Measurements from ENCODE around the gene SORCS2. TPM values are rescaled to one million over a fixed set of nuclear protein-coding genes. Genes with fewer than 3 reads are reported as not detected.
"Not testable (repeated sequence)": the region's sequence is repeated elsewhere in the genome, so short reads cannot be mapped to it uniquely, and the experiment has no call there.

SORCS2 gene
- total RNA-seq, 1 experiment from 2014 or later = not detected

DNA sequence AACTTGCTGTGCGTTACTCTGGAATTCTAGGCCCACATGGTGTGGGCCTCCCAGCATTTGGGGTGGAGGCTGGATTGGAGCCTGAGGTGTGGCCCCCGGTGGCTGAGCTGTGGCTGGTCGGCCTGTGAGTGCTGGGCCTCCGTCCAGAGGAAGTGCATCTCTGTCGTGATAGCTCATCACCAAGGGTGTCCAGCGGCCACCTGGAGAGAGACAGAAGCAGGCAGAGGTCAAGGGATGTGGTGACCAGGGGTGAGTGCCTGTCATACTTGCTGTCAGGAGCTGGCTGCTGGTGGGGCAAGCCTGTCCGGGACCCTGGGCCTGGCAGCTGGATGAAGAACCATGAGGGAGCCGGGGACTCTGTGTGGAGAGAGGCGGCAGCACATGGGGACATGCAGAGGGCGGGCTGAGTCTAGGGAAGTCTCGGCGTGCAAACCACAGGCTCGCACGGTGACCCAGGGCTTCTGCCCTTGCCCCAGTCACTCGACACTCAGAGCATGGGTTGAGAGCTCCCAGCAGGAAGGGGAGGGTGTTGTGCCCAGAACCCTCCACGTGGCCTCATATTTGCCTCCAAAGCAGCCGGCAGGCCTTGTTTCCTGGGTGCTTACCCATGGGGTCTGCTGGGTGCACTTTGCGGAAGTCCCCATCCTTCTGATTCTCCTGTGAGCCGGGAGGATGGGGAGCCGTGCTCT lies 6.2 kb downstream of the SORCS2 start:
- DNase-seq (ENCODE audit: extremely low read depth, low read depth) = no peak

DNA sequence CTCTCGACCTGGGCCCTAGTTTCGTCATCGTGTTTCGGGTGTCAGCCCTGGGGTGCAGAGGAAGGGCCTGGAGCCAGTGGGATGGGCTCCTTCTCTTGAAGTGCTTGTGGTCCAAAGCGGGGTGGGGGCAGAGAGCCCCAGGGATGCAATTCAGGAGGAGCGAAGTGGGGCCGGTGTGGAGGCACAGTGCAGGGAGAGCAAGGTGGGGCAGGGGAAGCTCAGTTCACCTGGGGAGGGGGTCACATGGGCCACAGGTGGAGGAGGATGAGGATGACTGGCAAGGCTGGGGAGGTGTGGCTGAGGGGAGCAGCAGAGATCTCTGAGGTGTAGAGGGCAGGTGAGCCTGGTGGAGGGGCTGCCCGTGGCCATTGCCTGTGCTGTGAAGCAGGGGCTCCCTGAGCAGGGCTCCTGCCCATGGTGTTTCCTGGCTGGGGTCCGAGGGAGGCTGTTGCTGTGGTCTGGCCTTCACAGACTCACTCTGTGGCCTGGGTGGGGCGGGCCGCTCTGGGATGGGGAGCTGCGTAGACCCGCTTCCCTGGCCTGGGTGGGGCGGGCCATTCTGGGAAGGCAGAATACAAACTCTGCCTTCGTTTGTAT lies 6.9 kb downstream of the SORCS2 start:
- DNase-seq (ENCODE audit: extremely low read depth, low read depth) = no peak

DNA sequence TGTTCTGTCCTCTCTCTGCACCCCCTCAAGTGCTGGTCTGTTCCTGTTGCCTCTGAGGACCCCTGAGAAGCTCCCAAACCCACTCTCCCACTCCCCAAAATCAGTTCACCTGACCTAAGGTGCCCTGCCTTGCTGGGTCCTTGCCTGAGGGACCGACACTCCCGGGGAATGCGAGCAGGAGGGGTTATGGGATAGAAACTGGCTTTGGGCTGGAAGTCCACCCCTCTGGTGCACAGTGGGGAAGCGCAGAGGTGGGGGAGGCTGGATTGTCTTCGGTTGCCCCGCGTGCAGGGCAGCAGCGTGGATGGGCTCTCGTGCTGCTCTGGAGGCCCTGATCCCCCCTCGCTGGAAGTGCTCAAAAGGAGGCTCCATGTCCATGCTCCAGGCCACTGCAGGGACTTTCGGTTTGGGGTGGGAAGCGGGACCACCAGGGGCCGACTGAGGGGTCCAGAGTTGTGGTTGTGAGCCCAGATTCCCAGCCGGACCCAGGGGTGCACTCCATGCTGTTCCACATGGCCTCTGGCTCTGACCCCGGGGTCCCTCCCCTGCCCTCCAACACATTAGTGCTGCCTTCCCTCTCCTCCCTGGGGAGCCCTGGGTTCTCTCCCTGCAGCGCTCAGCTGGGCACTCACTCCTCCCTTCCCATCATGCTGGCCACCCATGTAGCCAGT lies 7.6 kb downstream of the SORCS2 start:
- DNase-seq (ENCODE audit: extremely low read depth, low read depth) = no peak

DNA sequence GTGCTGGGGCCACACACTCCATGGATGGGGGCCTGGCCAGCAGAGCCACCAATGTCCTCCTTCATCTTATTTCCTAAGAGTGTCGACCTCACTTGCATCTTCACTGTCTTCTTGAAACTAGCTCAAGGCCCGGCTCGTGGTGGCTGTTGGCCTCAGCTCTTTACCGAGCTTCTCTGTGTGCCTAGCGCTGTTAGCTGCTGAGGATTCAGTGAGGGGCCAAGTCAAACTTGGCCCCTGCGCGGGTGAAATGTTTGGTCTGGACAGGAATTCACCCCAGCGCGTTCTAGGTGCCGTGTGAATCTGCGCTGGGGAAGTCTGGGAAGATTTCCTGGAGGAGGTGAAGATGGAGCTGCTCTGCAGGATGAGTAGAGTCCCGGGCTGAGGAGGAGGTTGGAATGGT lies 8.5 kb downstream of the SORCS2 start:
- DNase-seq (ENCODE audit: extremely low read depth, low read depth) = no peak

DNA sequence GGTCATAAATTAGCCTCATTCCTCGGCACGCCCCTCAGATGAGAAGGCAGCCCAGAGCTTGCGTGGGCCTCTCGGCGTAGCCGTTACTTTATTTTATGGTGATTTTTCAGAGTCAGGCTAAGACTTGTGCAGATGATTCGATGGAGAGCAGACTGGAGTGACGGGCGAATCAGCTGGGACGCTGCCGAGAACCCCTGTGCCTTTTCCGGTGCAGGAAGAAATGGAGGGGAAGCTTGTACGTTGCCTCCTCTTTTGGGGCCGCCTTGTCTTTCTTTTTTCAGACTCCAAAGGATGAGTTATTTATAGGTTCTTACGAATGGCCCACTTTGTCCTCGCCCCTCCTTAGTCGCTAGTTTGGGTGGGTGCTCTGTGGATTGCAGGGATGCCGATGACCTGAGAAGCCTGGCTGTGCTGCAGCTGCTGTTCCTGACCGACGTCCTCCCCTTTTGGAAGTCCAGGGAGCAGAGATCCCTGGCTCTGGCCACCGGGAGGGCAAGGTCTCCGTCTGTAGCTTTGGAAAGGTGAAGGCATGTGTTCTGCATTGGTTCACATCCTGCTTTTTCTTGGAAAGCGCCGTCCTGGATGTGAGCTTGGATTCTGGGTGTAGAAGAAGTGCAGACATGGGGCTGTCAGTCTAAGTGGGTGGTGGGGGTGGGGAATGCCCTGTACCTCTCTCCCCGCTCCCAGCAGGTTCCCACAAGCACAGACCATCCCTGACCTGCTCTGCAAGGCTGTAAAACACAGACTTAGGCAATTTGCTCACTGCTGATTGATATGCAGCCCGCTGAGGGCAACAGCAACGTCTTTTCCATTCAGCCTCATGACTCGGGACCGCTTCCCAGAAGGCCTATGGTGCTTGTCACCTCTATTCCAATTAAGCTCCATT lies 9.3 kb downstream of the SORCS2 start:
- DNase-seq (ENCODE audit: extremely low read depth, low read depth) = no peak

DNA sequence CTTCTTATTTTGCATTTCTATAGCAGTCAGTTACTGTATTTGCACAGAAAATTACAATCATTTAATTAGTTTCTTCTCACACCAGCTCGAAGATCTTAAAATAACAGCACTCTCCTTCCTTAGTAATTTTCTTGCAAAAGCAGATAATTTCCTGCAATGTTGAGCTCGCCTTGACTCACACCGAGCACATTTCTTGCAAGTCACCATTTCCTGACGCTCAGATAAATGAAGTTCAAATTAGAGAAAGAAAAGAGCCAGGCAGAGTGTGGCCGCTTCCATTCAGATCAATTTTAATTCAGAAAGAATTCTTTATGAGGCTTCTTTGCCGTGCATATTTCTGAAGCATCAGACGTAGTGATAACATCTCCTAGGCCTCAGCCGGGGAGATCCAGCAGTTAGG lies 10.1 kb downstream of the SORCS2 start:
- DNase-seq (ENCODE audit: extremely low read depth, low read depth) = no peak

DNA sequence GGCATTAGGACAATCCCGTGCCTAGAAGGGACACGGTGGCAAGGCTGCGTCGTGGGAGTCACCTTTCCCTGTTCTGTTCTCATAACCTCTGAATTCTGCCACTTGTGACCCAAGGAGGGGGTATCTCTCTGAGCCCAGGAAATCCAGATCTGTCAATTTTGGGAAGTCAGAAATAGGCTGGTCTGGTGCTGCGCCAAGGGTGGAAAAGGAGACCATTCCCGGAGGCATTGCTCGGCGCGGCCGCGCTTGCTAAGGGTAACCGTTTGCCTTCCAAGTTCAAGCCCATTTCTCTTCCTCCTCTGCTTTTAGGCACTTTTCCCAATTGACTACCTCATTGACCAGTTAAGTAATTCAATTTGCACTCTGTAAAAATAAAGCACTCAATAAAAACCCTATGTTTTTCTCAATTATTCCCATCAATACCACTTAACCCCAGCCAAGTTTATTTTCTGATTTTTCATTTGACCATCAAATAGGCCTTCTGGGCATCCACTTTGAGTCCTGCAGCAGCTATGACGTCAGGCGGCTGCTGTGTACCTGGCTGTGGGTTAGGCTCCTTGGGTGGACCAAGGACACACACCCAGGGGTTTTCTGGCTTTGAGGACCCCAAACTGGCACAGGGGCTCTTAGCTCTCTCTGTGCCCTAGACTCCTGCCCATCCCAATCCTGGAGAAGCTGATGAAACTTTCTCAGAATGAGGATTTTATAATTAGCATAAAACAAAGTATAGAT lies 12.5 kb downstream of the SORCS2 start:
- no peak for DNase-seq (ENCODE audit: extremely low read depth, low read depth)

DNA sequence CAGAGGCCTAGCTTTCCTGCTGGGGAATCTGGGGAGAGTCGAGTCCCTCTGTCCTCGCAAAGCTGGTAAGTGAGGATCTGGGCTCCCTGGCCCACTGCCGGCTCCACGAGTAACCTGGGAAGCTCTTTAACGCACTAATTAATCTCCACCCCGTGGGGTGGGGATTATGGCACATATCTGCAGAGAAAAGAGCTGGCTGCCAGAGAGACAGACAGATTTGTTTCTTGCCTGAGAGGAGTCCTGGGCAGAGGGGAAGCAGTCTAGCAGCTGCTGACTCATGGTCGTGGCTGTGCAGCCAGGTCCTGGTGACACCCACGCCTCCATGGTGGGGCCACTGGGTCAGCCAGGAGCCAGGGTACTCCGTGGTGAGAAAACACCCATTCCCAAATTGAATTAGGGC lies 14.0 kb downstream of the SORCS2 start:
- DNase-seq (ENCODE audit: extremely low read depth, low read depth) = no peak

DNA sequence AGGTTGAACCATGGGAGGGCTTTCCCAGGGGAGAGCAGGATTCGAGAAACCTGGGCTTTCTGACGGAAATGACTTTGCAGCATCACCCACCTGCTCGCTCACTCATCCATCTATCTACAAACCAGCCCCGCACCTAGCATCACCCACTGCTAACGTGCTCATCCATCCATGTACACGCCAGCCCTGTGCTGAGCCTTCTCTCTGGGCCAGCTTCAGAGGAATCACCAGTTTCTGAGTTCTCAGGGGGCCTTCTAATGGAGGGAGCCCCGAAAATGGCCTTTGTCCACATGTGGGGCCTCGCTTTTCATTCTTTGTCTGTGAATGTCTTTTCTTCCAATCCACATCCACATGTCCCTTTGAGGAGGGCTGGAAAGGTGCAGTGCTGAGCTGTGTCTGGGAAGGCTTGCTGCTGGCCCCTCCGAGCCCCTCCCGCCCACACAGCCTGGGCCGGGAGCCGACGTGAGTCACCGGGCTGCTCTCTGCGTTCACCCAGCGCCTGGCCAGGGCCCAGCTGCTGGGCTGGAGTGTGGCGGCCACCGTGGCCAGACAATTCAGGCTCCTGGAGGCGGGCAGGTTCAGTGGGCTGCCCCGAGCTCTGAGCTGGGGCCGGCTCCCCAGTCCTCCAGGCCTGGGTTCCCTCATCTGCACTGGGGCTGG lies 14.7 kb downstream of the SORCS2 start:
- DNase-seq (ENCODE audit: extremely low read depth, low read depth) = no peak

DNA sequence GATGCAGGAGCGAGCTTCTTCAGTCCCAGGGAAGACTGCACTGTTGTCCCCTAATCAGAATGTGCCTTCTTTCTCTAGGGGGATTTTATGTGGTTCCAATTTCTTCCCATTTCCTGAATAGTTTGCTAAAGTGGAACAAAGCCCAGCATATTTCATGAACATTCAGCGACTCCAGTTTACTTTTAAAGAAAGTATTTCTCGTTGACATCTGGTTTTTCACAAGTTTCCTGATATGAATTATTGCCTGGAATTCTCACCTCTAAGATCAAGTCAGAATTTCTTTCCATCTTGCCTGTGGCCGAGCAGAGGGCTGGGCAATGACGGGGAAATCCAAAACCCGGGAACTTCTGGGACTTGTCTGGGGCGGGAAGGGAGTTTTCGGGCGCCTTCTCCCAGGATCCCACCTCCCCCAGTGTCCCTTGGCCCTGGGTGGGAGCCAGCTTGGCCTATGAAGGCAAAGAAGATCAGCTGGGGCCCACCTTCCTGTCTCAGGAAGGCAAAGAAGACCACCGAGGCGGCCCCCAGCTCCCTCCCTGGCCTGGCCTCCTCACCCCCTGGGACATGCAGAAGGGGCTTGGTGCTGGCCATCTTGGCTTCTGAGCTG lies 15.4 kb downstream of the SORCS2 start:
- no peak for DNase-seq (ENCODE audit: extremely low read depth, low read depth)

DNA sequence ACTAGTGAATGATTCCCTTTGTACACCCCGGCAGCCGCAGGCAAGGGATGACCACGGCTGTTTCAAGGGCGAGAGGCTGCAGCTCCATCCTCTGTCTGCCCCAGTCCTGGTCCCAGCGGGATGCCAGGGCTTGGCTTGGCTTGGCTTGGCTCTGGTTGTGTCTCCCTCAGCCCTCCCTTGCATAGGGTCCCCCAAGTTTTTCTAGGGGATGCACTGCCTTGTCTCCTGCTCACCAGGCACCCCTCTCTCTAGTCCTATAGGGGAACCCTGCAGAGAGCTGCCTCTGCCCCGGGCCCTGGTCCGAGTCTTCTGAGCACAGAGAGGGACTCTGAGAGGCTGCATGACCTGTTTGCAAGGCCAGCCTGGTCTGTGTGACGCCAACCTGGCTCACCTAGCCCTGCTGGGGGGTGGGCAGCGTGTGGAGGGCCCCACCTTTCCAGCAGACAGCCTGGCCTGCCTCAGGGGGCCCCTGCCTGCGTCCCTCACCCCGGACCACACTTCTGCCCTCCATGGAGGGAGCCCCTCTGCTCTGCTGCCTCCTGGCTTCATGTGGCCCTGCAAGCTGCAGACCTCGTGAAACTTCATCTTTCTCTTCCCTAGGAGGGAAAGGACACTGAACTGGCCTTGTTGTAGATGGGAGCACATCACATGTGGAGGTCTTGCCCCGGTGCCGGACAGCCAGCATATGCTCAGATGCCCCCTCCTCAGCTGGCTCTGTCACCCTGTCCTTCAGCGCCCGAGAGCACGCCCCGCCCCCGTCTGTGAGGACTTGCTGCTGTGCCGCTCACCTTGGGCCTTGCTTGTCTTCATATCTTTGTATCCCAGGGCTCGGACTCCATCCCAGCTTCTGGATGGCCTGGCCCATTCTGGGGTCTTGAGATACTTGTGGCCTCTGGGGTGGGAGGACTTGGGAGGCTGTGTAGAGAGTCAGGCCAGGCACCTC lies 16.4 kb downstream of the SORCS2 start:
- DNase-seq (ENCODE audit: extremely low read depth, low read depth) = no peak

DNA sequence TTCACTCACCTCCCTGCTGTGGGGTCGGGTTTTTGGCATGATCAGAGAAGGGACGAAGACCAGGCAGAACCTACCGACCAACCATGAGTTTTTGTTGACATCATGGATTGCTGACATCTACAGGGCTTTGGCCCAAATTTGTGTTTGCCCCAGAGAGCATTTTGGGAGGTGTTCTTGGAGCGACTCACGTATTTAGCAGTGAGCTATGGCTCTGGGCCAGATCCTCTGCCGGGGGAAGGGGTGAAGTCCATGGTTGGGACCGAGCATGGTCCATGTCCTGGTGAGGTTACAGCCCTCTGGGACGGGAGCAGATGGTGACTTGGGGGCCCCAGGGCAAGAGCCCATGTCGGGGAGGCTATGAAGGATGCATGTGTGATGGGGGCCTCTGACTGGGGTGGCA lies 17.4 kb downstream of the SORCS2 start:
- no peak for DNase-seq (ENCODE audit: extremely low read depth, low read depth)

DNA sequence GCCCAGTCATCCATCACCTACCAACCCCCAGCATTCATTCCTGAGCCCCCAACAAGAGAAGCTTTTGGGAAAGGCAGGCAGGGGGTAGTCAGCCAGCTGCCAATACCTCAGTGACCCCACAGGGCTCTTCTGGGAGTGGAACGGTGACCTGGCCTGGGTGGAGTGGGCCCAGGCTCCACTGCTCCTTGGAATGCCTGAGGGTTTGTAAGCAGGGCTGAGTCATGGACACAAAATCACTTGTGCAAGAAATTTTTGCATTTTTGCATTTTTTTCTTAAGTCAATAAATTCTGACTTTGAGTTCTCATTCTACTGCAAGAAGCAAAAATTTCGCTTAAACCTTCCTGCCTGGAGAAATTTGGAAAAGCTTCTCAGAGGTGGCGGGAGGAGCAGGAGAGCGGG lies 18.5 kb downstream of the SORCS2 start:
- DNase-seq (ENCODE audit: extremely low read depth, low read depth) = no peak

DNA sequence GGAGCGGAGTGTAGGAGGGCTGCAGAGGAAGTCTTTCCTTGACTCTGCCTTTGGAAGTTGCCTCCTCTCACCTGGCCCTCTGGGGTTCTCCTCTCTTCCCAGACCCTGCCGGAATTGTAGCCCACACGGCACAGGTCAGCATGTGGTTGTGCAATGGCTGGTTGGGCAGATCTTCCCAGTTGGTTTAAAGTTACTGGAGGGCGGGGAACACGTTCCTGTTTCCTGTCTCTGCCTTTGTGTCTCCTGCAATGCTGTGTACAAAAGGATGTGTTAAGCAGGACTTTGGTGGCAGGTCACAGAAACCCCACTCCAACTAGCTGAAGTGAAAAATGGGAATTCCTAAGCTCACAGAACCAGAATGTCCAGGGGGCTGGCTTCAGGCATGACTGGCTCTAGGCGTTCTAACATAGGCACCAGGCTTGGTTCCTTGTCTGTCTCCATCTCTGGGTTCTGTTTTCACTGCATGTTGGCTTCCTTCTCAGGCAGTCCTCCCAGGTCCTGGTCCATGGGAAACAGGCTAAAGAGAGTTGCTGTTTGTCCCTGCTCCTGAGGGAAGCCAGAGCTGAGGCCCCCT lies 19.9 kb downstream of the SORCS2 start:
- DNase-seq (ENCODE audit: extremely low read depth, low read depth) = no peak

DNA sequence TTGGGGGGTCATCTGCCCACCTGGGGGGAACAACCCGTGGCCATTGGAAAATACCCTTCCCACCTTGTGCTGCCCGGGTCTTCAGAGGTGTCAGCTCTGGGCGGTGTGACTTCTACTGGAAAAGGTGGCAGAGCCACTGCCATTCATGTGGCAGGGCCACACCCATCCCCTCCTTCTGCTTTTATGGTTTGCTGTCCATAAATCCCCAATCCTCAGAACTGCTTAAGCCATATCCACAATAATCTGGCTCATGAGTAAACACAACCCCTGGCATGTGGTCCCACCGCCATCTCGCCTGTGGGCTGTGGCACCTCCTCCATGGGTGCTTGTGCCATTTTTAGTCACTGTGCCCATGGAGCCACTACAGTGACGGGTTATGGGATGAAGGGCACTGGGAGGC lies 20.6 kb downstream of the SORCS2 start:
- DNase-seq (ENCODE audit: extremely low read depth, low read depth) = no peak

DNA sequence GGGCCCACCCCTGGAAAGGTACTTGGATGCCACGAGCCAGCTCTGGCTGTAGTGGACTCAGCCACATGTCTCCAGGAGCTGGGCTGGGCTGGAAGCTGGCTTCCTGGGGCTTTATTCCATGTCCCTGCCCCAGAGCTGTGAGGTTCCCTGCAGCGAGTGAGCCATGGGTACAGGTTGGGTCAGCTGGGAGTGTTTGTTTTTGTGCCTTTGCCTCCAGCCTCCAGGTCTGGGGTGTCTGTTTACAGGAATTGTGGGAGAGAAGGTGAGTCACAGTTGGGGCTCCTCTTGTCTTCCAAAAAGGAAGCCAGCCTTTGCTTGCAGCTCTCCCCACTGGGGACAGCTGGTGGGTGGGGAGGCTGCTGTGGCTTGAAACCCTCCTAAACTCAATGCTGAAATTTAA lies 21.5 kb downstream of the SORCS2 start:
- no peak for DNase-seq (ENCODE audit: extremely low read depth, low read depth)

DNA sequence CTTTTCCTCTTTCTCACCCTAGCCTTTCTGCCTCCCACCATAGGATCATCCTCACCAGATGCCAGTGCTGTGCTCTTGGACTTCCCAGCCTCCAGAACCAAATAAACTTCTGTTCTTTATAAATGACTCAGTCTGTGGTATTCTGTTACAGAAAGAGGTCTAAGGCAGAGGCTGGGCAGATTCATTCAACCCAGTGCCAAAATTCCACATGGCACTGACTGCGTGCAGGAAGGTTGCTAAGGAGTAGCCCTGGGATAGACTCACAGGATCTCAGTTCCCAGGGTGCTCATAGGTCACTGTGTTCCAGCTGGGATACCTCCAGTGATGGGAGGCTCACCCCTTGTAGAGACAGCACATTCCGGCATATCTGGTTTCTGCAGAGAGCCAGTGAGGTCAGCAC lies 22.0 kb downstream of the SORCS2 start:
- no peak for DNase-seq (ENCODE audit: extremely low read depth, low read depth)

DNA sequence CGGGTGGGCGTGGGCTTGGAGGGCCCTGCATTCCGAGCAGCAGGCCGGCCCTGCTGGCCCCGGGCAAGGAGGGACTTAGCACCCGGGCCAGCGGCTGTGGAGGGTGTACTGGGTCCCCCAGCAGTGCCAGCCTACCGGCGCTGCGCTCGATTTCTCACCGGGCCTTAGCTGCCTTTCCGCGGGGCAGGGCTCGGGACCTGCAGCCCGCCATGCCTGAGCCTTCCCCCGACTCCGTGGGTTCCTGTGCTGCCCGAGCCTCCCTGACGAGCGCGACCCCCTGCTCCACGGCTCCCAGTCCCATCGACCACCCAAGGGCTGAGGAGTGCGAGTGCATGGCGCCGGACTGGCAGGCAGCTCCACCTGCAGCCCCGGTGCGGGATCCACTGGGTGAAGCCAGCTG lies 22.8 kb downstream of the SORCS2 start:
- DNase-seq (ENCODE audit: extremely low read depth, low read depth) = not testable (repeated sequence)
